ENCODE data around the gene CEP85L. TPM values are rescaled to one million over a fixed set of nuclear protein-coding genes. Genes with fewer than 3 reads are reported as not detected.

Gene CEP85L
- total RNA-seq, 2 experiments from 2014 or later, result 9.6 to 12.0 TPM

DNA sequence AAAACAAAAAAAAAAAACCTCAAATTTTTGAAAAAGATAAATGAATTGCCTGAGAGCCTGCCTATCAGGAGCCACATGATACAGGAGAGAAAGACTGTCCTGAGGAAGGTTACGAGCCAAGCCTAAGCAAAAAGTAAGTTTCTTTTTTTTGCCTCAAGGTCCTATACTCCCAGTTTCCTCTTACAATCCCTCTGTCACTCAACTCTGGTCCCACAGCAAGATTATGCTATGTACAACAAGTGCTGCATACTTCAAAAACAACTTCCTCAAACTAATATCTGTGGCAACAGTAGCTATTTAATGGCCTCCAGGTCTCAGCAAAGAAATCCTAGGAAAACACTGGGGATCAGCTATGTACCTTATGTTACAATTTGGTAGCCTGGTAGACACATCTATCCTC lies 56.5 kb downstream of the CEP85L start:
- POLR2A ChIA-PET, result interaction anchor here (1.0 kb wide), 1 partner anchor 8 kb away, joined by 5 read pairs; no protein-coding TSS in a partner anchor
- H3K9me3 ChIP-seq (ENCODE audit: low read length), result no peaks in the 10 kb centered on the region
- no peaks in the 10 kb centered on the region for H3K9me2 ChIP-seq (ENCODE audit: insufficient read depth, low read length)
- no peaks in the 10 kb centered on the region for H3K36me3 ChIP-seq (ENCODE audit: insufficient read depth, low read length)
- BruUV-seq (replicated peaks), result no TSS peak
- no peaks in the 10 kb centered on the region for H3K79me2 ChIP-seq (ENCODE audit: insufficient read depth, low read depth, low read length)
- TF ChIP-seq, protein P1, sequence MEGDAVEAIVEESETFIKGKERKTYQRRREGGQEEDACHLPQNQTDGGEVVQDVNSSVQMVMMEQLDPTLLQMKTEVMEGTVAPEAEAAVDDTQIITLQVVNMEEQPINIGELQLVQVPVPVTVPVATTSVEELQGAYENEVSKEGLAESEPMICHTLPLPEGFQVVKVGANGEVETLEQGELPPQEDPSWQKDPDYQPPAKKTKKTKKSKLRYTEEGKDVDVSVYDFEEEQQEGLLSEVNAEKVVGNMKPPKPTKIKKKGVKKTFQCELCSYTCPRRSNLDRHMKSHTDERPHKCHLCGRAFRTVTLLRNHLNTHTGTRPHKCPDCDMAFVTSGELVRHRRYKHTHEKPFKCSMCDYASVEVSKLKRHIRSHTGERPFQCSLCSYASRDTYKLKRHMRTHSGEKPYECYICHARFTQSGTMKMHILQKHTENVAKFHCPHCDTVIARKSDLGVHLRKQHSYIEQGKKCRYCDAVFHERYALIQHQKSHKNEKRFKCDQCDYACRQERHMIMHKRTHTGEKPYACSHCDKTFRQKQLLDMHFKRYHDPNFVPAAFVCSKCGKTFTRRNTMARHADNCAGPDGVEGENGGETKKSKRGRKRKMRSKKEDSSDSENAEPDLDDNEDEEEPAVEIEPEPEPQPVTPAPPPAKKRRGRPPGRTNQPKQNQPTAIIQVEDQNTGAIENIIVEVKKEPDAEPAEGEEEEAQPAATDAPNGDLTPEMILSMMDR (conservative IDR thresholded peaks at IDR 0.05; ENCODE audit: low read length), result no peak
- no peak for TF ChIP-seq EZH2phosphoT487 (IDR thresholded peaks at IDR 0.05; ENCODE audit: borderline replicate concordance, low read depth, low read length)
- H2AFZ ChIP-seq (ENCODE audit: low read length), result no peak overlapping the region
- DNase-seq (ENCODE audit: low spot score), result no peak
- CTCF ChIA-PET (ENCODE audit: unreplicated experiment), result no interaction called here
- intact Hi-C loops (cut with micrococcal nuclease; ENCODE audit: unreplicated experiment), result no loop called here
- no peaks in the 10 kb centered on the region for H3K4me1 ChIP-seq (ENCODE audit: insufficient read depth, low read length, poor library complexity, severe bottlenecking)
- no peak overlapping the region for H3K4me2 ChIP-seq (ENCODE audit: low read length)
- no peak overlapping the region for H3K4me3 ChIP-seq (ENCODE audit: low read depth, low read length, poor library complexity, severe bottlenecking)
- no peaks in the 10 kb centered on the region for H4K20me1 ChIP-seq (ENCODE audit: insufficient read depth, low read length)
- H3K27ac ChIP-seq (ENCODE audit: low read depth, low read length, poor library complexity, severe bottlenecking), result no peak overlapping the region

DNA sequence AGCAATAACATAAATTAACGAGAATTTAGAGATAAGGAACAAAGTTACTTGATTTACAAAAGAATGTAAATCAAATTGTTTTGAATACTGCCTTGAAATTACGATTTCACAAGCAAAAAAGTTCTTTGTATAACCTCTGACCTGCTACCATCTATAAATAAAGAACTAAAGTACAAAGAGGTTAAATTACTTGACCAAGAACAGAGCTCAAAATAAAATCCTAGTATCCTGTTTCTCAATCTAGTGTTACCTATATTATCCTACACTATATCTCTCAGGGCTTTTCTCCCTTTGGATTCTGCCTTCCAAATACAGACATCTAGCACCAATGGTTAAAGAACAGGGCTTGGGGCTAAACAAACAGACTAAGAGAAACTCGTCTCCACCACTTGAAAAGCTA lies 59.5 kb downstream of the CEP85L start:
- Histone ChIP-seq H3K36me3 (ENCODE audit: insufficient read depth, low read length) (no peaks in the 10 kb centered on the region), H3K9me2 (ENCODE audit: insufficient read depth, low read length) (no peaks in the 10 kb centered on the region), H4K20me1 (ENCODE audit: insufficient read depth, low read length) (no peaks in the 10 kb centered on the region), H3K79me2 (ENCODE audit: insufficient read depth, low read depth, low read length) (no peaks in the 10 kb centered on the region), H3K9me3 (ENCODE audit: low read length) (no peaks in the 10 kb centered on the region), H3K4me1 (ENCODE audit: insufficient read depth, low read length, poor library complexity, severe bottlenecking) (no peaks in the 10 kb centered on the region), H3K4me3 (ENCODE audit: low read depth, low read length, poor library complexity, severe bottlenecking) (no peak overlapping the region), H3K27ac (ENCODE audit: low read depth, low read length, poor library complexity, severe bottlenecking) (no peak overlapping the region), H3K4me2 (ENCODE audit: low read length) (no peak overlapping the region), H2AFZ (ENCODE audit: low read length) (no peak overlapping the region)
- BruUV-seq (replicated peaks), result no TSS peak
- DNase-seq (ENCODE audit: low spot score), result no peak
- POLR2A ChIA-PET, result interaction anchor here (0.7 to 1.2 kb wide), 2 partner anchors 14 to 58 kb away, joined by 3 to 7 read pairs; no protein-coding TSS in a partner anchor
- no peak for TF ChIP-seq EZH2phosphoT487 (IDR thresholded peaks at IDR 0.05; ENCODE audit: borderline replicate concordance, low read depth, low read length)
- TF ChIP-seq, protein P1 (conservative IDR thresholded peaks at IDR 0.05; ENCODE audit: low read length), result no peak
- intact Hi-C loops (cut with micrococcal nuclease; ENCODE audit: unreplicated experiment), result no loop called here
- CTCF ChIA-PET (ENCODE audit: unreplicated experiment), result no interaction called here

DNA sequence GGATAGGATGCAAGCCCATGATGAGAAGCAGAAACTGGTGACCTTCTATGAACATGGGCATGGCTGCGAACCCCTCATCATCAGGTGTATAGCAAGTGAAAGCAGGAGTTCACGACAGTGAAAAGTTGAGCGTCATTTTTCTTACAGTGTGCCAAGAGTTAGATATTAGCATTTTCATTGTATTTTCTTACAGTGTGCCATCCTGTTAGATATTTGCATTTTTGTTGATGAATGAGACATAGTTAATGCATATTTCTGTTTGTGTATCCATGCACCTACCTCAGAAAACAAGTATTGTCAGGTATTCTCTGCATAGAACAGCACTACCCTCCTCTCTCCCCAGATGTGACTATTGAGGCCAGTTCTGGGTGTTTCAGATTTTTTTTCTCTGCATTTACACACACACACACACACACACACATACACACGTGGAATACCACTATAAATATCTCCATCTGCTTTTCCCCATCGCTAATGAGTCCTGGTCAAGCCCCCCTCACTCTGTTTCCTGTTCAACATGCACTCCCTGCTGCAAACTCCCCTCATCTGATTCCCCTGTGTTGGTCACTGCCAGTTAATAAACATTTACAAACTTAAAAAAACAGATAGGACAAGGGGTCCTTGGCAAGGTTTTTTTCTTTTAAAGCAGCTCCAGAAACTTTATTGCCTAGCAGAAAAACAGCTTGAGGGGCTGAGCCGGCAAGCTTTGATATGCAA lies 61.6 kb downstream of the CEP85L start:
- Histone ChIP-seq H3K9me2 (ENCODE audit: insufficient read depth, low read length) (no peaks in the 10 kb centered on the region), H4K20me1 (ENCODE audit: insufficient read depth, low read length) (no peaks in the 10 kb centered on the region), H3K4me2 (ENCODE audit: low read length) (no peak overlapping the region), H3K36me3 (ENCODE audit: insufficient read depth, low read length) (no peaks in the 10 kb centered on the region), H3K4me1 (ENCODE audit: insufficient read depth, low read length, poor library complexity, severe bottlenecking) (no peaks in the 10 kb centered on the region), H3K79me2 (ENCODE audit: insufficient read depth, low read depth, low read length) (no peaks in the 10 kb centered on the region), H3K9me3 (ENCODE audit: low read length) (no peaks in the 10 kb centered on the region), H3K27ac (ENCODE audit: low read depth, low read length, poor library complexity, severe bottlenecking) (no peak overlapping the region), H3K4me3 (ENCODE audit: low read depth, low read length, poor library complexity, severe bottlenecking) (no peak overlapping the region), H2AFZ (ENCODE audit: low read length) (no peak overlapping the region)
- no peak for DNase-seq (ENCODE audit: low spot score)
- ChIA-PET POLR2A (no interaction called here), CTCF (ENCODE audit: unreplicated experiment) (no interaction called here)
- intact Hi-C loops (cut with micrococcal nuclease; ENCODE audit: unreplicated experiment), result no loop called here
- TF ChIP-seq, protein P1 (conservative IDR thresholded peaks at IDR 0.05; ENCODE audit: low read length), result no peak
- no peak for TF ChIP-seq EZH2phosphoT487 (IDR thresholded peaks at IDR 0.05; ENCODE audit: borderline replicate concordance, low read depth, low read length)
- BruUV-seq (replicated peaks), result no TSS peak

Data from OCI-LY7 (cell line).